GM19438 (cell line): Measurements from ENCODE around the gene RGS8.
"Not testable (repeated sequence)": the region's sequence is repeated elsewhere in the genome, so short reads cannot be mapped to it uniquely, and the experiment has no call there.

Experiments
- ATAC-seq: cut with Tn5 transposase; IDR thresholded peaks from one replicate; pipeline ENCODE4 v1.9.1; 2021; ENCODE audit warnings: low read depth; ENCODE audit not compliant: unreplicated experiment

The RGS8 gene

GRCh38 chr1:182703539-182703938, 19.2 kb upstream of the RGS8 start:
- ATAC-seq, result no peak

GRCh38 chr1:182702826-182703524, 18.6 kb upstream of the RGS8 start:
- ATAC-seq, result no peak

- no peak for ATAC-seq
Observed at GRCh38 chr1:182700351-182700709, 15.9 kb upstream of the RGS8 start.

DNA sequence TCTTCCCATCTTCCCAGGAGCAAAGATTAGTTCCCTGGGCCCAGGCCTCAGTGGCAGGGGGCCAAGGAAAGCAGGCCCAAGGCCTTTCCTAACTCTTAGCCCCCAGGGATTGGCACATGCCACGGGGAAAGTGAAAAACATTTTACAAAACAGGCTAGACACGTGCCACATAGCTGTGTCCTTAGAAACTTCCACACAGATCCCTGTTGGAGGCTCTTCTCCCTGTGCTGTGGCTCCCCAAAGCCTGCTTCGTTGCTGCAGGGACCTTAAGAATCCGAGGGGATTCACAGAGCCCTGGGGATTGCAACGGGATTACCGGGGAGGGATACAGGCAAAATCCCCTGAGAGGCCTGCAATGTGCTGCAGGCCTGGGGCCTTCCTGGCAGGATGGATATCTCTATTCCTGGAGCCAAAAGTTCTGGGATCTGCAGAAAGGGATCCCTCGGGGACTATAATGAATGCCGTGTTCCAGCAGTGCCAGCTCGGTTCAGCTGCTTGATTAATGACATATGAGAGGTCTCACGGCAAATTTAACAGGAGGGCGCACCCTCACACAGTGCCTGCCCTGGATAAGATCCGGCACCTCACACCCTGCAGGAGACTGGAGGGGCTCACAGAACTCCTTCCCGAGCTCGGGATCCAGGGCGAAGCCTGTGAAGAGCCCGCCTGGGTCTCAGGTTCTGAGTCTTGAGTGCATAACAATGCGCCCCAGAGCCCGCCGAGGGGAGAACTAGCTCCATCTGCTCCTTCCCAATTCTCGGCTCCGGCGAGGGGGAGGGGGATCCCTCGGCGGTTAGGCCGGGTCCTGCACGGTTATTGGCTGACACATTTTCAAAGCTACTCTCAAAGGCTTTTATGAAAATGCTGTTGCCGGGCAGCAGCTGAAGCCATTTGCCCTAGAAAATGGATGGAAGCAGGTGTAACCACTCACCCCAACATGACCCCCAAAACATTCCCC, 15.3 kb upstream of the RGS8 start:
- ATAC-seq, result no peak

DNA sequence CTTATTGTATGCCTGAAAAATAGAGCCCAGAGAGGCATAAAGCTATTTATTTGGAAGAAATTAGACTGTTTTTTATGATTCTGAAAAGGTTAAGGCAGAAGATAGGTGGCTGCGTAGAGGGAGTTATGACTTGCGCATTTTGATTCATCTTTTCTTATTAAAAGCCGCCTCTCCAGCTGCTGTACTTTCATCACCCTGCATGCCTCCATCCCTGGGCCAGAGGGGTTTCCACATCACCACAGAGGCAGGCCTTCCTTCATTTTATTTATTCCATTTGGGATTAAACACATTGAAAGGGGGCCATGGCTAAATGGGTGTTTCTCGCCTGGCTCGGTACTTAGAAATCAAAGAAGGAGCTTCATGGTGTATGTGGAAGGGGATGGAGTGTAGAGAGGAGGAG, 14.6 kb upstream of the RGS8 start:
- ATAC-seq, result no peak

GRCh38 chr1:182693139-182693538, 8.8 kb upstream of the RGS8 start:
- not testable (repeated sequence) for ATAC-seq

GRCh38 chr1:182690886-182691443, 6.6 kb upstream of the RGS8 start:
- no peak for ATAC-seq

- ATAC-seq, result no peak
Observed at GRCh38 chr1:182688436-182689205, 4.2 kb upstream of the RGS8 start.

DNA sequence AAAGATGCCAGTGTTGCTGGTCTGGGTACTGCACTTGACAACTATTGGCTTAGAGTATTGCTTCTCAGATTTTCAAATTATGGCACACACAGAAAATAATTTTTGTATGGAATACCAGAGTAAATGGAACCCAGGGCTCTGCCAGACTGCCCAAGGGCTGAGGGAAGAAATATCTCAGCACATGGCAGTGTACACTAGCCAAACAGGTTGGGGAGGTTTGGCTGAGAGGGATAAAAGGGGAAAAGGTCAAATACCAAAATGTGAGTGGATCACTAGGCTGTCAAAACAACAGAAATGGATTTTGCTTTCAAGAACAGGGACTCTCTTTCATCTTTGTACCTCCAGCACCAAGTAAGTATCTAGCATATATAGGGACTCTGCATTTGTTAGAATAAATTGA, 3.0 kb upstream of the RGS8 start:
- ATAC-seq, result no peak

- no peak for ATAC-seq
Observed at GRCh38 chr1:182686446-182686845, 2.1 kb upstream of the RGS8 start.

GRCh38 chr1:182685215-182685614, 828 bp upstream of the RGS8 start:
- ATAC-seq, result no peak

- ATAC-seq, result no peak
Observed at GRCh38 chr1:182682898-182683501, 1.4 kb downstream of the RGS8 start.

- ATAC-seq, result no peak
Observed at GRCh38 chr1:182682406-182682805, 2.0 kb downstream of the RGS8 start.

- no peak for ATAC-seq
Observed at GRCh38 chr1:182681568-182681912, 2.8 kb downstream of the RGS8 start.

DNA sequence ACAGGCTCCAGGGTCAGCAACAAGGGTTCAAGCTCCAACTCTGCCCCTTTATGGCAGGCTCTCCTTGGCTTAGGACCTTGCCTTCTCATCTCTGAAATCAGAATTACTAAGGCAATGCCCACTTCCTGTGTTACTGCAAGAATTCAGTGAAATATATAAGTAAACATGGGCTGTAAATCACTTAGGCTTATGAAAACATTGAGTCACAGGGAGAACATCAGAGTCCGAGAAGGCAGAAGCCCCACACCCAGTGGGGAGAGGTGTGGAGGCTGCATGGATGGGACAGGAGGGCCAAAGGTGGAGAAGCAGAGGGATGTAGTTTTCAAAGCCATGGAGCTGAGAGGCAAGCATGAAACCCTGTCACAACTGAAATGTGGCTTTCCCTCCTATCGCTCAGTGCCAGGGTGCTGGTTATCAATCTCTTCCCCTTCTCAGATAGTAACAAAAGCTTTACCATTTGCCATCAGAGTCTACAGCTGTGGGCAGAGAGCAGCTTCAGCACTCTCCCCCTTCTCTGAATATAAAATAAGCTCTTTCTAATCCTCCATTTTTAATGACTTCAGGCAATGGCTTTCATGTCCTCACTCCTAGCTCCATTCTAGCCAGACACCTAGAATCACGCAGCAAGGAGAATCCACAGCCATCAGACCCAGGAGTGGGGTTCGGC, 3.4 kb downstream of the RGS8 start:
- no peak for ATAC-seq

DNA sequence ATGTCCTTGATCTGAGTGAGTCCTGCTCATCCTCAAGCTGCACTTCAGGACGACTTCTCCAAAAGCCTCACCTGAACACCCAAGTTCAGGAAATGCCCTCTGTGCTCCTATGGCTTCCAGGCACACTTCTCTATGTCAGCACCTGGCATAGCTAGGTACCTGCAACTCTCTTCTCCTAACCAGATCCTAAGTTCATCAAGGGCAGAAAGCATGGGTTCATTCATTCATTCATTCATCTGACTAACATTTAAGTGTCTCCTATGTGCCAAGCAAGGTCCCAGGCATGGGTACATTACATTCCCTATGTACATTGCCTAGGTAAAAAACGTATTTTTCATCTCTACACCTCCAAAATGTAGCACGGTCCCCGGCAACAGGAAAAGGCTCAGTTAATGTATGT, 4.0 kb downstream of the RGS8 start:
- ATAC-seq, result no peak

GRCh38 chr1:182679684-182680083, 4.7 kb downstream of the RGS8 start:
- no peak for ATAC-seq

DNA sequence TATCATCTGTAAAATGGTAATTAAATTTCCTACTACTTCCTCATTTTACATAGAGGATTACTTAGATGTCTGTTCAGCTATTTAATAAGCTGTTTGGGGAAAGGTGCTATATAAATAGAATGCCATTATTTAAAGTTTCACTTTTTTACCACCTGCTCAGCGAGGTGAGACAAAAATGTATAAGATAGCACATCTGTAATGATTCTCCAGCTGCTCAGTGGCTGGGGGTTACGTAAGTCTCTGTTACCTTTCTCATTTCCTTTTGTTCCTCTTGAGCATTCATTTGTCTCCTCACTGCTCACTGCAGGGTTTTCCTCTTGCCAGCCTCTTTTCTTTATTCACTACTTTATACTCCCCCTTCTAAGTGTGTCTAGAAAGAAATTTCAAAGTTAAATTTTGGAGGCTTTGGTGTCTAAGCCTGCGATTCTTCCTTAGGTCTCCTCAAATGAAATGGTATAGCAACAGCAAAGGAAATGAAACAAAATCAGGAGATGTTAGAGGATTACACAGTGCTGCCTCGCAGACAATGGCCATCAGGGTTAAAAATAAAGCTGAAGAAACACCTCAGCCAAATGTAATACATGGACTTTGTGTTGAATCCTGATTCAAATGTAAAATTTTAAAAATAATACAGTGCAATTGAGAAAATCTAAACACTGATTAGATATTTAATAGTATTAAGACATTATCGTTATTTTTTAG, 6.8 kb downstream of the RGS8 start:
- ATAC-seq, result peak; percentile 94

DNA sequence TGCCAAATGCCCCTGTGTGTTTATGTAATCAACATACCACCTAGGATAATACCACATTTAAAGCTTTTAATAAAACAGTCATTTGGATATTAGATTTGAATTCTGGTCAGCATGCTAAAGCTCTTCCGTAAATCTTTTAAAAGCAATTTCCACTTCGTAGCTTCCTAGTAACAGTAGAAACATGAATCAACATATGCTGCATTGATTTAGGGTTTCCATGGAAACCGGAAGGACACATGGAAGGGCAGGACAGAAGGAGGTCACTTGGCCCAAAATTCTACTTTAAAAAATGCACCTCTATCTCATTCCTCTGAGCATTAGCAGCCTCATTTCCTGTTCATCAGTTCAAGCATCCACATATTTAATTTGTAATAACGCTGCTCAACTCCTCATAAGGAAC, 8.1 kb downstream of the RGS8 start:
- ATAC-seq, result no peak
